GM23248 (cell line): ENCODE measurements around the gene PGS1.

Experiments
- EZH2 ChIP-seq: fragments of 200-600 bp; sonication (generic); IDR thresholded peaks from 2 replicates; pipeline ENCODE4 v1.6.1; 2018; ENCODE audit warnings: antibody characterized with exemption, mild to moderate bottlenecking; ENCODE audit not compliant: insufficient read depth, poor library complexity, severe bottlenecking
- EZH2phosphoT487 ChIP-seq: fragments of 200-600 bp; sonication (generic); IDR thresholded peaks from 2 replicates; pipeline ENCODE4 v1.6.1; 2018; ENCODE audit warnings: antibody characterized with exemption, moderate library complexity, mild to moderate bottlenecking, low read depth; ENCODE audit not compliant: insufficient read depth

DNA sequence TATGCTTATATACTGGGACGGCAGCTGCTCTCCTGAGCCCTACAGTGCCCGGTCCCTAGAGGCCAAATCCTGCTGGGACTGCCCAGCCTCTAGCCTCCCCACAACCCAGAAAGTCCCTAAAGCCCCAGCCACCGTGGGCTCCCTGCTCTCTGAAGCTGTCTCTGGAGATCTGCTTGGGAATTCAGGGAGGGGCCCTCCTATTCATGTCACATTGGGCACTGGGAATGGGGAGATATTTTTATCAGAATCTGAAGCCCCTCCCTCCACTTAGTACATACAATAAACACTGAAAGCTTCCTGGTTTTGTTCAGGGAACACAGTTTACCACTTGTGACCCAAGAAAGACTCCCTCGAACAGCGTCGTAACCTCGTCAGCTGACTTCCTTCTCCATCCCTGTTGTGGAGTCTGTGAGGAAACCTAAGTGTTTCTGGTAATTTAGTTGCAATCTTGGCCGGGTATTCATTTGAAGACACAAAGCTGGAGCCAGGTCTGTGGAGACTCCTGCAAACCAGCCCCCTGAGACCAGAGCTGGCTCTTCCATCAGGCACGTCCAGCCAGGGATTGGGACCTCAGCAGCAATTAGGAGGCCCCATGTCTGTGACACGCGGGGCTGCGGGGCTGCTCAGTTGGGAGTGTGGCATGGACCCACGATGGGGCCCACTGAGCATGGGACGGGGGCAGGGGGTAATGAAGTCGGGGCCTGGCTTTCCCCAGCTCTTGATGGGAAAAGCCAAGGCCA, 38.5 kb downstream of the PGS1 start:
- TF ChIP-seq EZH2phosphoT487, result no peak
- no peak for TF ChIP-seq EZH2
